Right lobe of liver (tissue), 6 donors: ENCODE results near the gene PAX3. TPM values are rescaled to one million over a fixed set of nuclear protein-coding genes. Genes with fewer than 3 reads are reported as not detected.

Experiments
- ATAC-seq, 4 donors: fragments of 200-7000 bp; cut with Tn5 transposase; one replicate each; pipeline ENCODE4 v1.9.1; 2020; ENCODE audit warnings: mild to moderate bottlenecking in 4 of 4, moderate library complexity in 4 of 4
- DNase-seq, 3 donors: peaks; one replicate each; pipeline ENCODE4 v3.0.0-alpha.2; 2020
- H3K27ac ChIP-seq, 3 donors: fragments of 200-600 bp; one replicate each; pipeline ENCODE4 v1.8.0; 2022
- H3K27me3 ChIP-seq, 2 donors: fragments of 200-600 bp; one replicate each; pipeline ENCODE4 v1.8.0; 2022
- H3K36me3 ChIP-seq, 4 donors: fragments of 200-600 bp; sonication (generic) in 1 of 4; one replicate each; pipeline versions ENCODE4 v1.5.1 to v1.8.0; 2017 to 2022; ENCODE audit warnings: control low read depth in 1 of 4
- H3K4me1 ChIP-seq, 4 donors: fragments of 200-600 bp; sonication (generic) in 1 of 4; one replicate each; pipeline versions ENCODE4 v1.5.1 to v1.8.0; 2017 to 2022; ENCODE audit warnings: control low read depth in 1 of 4
- H3K4me3 ChIP-seq, 3 donors: fragments of 200-600 bp; one replicate each; pipeline ENCODE4 v1.8.0; 2022
- H3K9me3 ChIP-seq, 4 donors: fragments of 200-600 bp; sonication (generic) in 1 of 4; one replicate each; pipeline versions ENCODE4 v1.5.1 to v1.8.0; 2017 to 2022; ENCODE audit warnings: control low read depth in 1 of 4
- CTCF ChIP-seq, 4 donors: fragments of 200-600 bp in 3 of 4; fragments of 450-650 bp in 1 of 4; IDR thresholded peaks; one replicate each; pipeline versions ENCODE4 v1.5.1 to v1.8.0; 2016 to 2022; ENCODE audit warnings: antibody characterized with exemption in 4 of 4, mild to moderate bottlenecking in 2 of 4
- POLR2A ChIP-seq: fragments of 450-650 bp; IDR thresholded peaks from one replicate; pipeline ENCODE4 v1.6.1; 2017; ENCODE audit warnings: antibody characterized with exemption, mild to moderate bottlenecking
- WGBS: methylation state at CpG from one replicate; pipeline ENCODE4 v1.1.6; 2018; ENCODE audit warnings: low coverage, low lambda C conversion rate; ENCODE audit not compliant: insufficient coverage; ENCODE audit errors: missing lambda C conversion rate; 5-methylcytosine and 5-hydroxymethylcytosine counted together
- intact Hi-C, 2 donors: fragments of 100-400 bp; cut with DNase I; formaldehyde crosslinking; loops; one replicate each; pipeline versions ENCODE4 v1.11.2 to v1.14.1; 2022
- total RNA-seq, 6 experiments: library from RNA; depleted of rRNA in 2 of 6; stranded (reverse); fragments of >200 nt in 2 of 6; fragmentation: NEBNext Ultra II Directional in 3 of 6; extraction: Animal tissue kit (Norgen Biotek cat#: 25700) in 3 of 6; gene quantifications; one replicate each; pipeline versions ENCODE4 v1.1.0 to v1.2.4, GENCODE V29; 2016 to 2023
- donor health status: DM: no; HTN: yes; CAD: no.
- donor health status: DM: no; HTN: no; CAD: no.
- donor health status: DM: no; HTN: no; CAD: no.
- donor health status: DM: no; HTN: yes; CAD: no.
- donor health status: DM: no; HTN: yes; CAD: no.

The PAX3 gene
- total RNA-seq, 6 experiments from 2014 or later, result not detected

- ATAC-seq (no peak), DNase-seq (peak in 1 of 3 donors; percentile 44)
- Histone ChIP-seq H3K36me3 (no peaks in the 10 kb centered on the region), H3K4me3 (no peak overlapping the region), H3K27me3 (peaks cover 14 to 64% of the 10 kb centered on the region in 2 donors), H3K27ac (no peak overlapping the region), H3K9me3 (no peaks in the 10 kb centered on the region), H3K4me1 (peaks cover 0 to 28% (median 4%) of the 10 kb centered on the region in 4 donors)
- WGBS, result 4% methylated on average over 9 of the region's 39 CpGs
- intact Hi-C loops, result no loop called here
- TF ChIP-seq POLR2A (no peak), CTCF (IDR thresholded peaks at IDR 0.05) (no peak)
Observed at GRCh38 chr2:222302178-222303018, 3.6 kb upstream of the PAX3 start.

- no peak overlapping the region for H3K4me3 ChIP-seq
- TF ChIP-seq CTCF (IDR thresholded peaks at IDR 0.05), result no peak
- no peak for TF ChIP-seq POLR2A
- no peak for ATAC-seq
- DNase-seq, result peak in 1 of 3 donors; percentile 53
- no peaks in the 10 kb centered on the region for H3K9me3 ChIP-seq
- WGBS, result 8% methylated on average over 10 of the region's 16 CpGs
- intact Hi-C loops, result no loop called here
- H3K4me1 ChIP-seq, result peaks cover 0 to 32% (median 4%) of the 10 kb centered on the region in 4 donors
- H3K27ac ChIP-seq, result no peak overlapping the region
- H3K27me3 ChIP-seq, result peaks cover 13 to 63% of the 10 kb centered on the region in 2 donors
- no peaks in the 10 kb centered on the region for H3K36me3 ChIP-seq
Observed at GRCh38 chr2:222301796-222302118, 3.0 kb upstream of the PAX3 start.

GRCh38 chr2:222301053-222301795 is 2.4 kb upstream of the PAX3 start:
- Histone ChIP-seq H3K4me1 (peaks cover 0 to 29% (median 4%) of the 10 kb centered on the region in 4 donors), H3K27ac (no peak overlapping the region), H3K27me3 (peaks cover 13 to 63% of the 10 kb centered on the region in 2 donors), H3K9me3 (no peaks in the 10 kb centered on the region), H3K4me3 (no peak overlapping the region), H3K36me3 (no peaks in the 10 kb centered on the region)
- no peak for ATAC-seq
- peak in 1 of 3 donors; percentile 45 for DNase-seq
- intact Hi-C loops, result no loop called here
- no peak for TF ChIP-seq CTCF (IDR thresholded peaks at IDR 0.05)
- no peak for TF ChIP-seq POLR2A
- WGBS, result 1% methylated on average over 22 of the region's 34 CpGs

- no peaks in the 10 kb centered on the region for H3K36me3 ChIP-seq
- no peaks in the 10 kb centered on the region for H3K9me3 ChIP-seq
- peaks cover 0 to 29% (median 4%) of the 10 kb centered on the region in 4 donors for H3K4me1 ChIP-seq
- TF ChIP-seq POLR2A (no peak), CTCF (IDR thresholded peaks at IDR 0.05) (no peak)
- WGBS, result 2% methylated on average over 8 of the region's 11 CpGs
- DNase-seq (no peak), ATAC-seq (no peak)
- intact Hi-C loops, result no loop called here
- no peak overlapping the region for H3K4me3 ChIP-seq
- H3K27ac ChIP-seq, result no peak overlapping the region
- H3K27me3 ChIP-seq, result peaks cover 11 to 63% of the 10 kb centered on the region in 2 donors
Observed at GRCh38 chr2:222300726-222301052, 1.9 kb upstream of the PAX3 start.
